Activated T-helper 2 cell treated with anti-CD3 and anti-CD28 coated beads, Interferon-gamma antibody, Interleukin-2, Interleukin-4, amounts not matched to agents 10 μg/mL and 5 μg/mL and 100 μg/mL, durations not matched to agents 14 hours and 24 hours and 36 hours (primary cell): ENCODE data around the gene ZNF814. TPM values are rescaled to one million over a fixed set of nuclear protein-coding genes. Genes with fewer than 3 reads are reported as not detected.
"Not testable (repeated sequence)": the region's sequence is repeated elsewhere in the genome, so short reads cannot be mapped to it uniquely, and the experiment has no call there.

ENCODE experiments used
- DNase-seq: peaks from one replicate; pipeline ENCODE4 v3.0.0; 2021; ENCODE audit warnings: low spot score
- H3K27ac Mint-ChIP-seq: one replicate; pipeline ENCODE4 v1.8.0; 2021; ENCODE audit warnings: mixed read lengths
- H3K27me3 Mint-ChIP-seq: one replicate; pipeline ENCODE4 v1.8.0; 2021; ENCODE audit warnings: low read depth, mixed read lengths
- H3K36me3 Mint-ChIP-seq: one replicate; pipeline ENCODE4 v1.8.0; 2021; ENCODE audit warnings: low read depth, mixed read lengths
- H3K4me1 Mint-ChIP-seq: one replicate; pipeline ENCODE4 v1.8.0; 2021; ENCODE audit warnings: low read depth, mixed read lengths
- H3K4me3 Mint-ChIP-seq: one replicate; pipeline ENCODE4 v1.8.0; 2021; ENCODE audit warnings: low read depth, mild to moderate bottlenecking, moderate library complexity, mixed read lengths
- H3K9me3 Mint-ChIP-seq: one replicate; pipeline ENCODE4 v1.8.0; 2021; ENCODE audit warnings: mixed read lengths
- intact Hi-C: fragments of 100-400 bp; cut with micrococcal nuclease; formaldehyde crosslinking; loops from one replicate; pipeline ENCODE4 v1.15.1; 2023
- total RNA-seq: library from RNA; stranded (reverse); gene quantifications from 2 replicates; pipeline ENCODE4 v1.2.3, GENCODE V29; 2022

Gene ZNF814
- total RNA-seq, 1 donor from 2014 or later: 12.3 TPM

GRCh38 chr19:57849666-57850473 lies 39.0 kb downstream of the ZNF814 start, which contains the start of gene ZNF587:
Gene ZNF587 (plus strand): TSS chr19:57849859. CDS start chr19:57850039, 180 bp downstream.
- Mint-ChIP-seq H3K27ac (peak within 1 kb of the TSS; percentile 91), H3K4me3 (peak within 1 kb of the TSS; percentile 92), H3K36me3 (peaks cover 68% of the 10 kb centered on the region), H3K9me3 (peaks cover 14% of the 10 kb centered on the region), H3K4me1 (peaks cover 19% of the 10 kb centered on the region)
- intact Hi-C loops: loop anchor here (5.0 to 10.0 kb wide), 2 partner anchors 38 to 65 kb away; partner anchors contain the start of genes ZNF417 and ZNF552
- peak; percentile 74 for DNase-seq
- not testable (repeated sequence) for H3K27me3 Mint-ChIP-seq

GRCh38 chr19:57849162-57849665 lies 39.6 kb downstream of the ZNF814 start:
- intact Hi-C loops: loop anchor here (5.0 kb wide), 1 partner anchor 37 kb away; the partner anchor contains the start of gene ZNF552
- Mint-ChIP-seq H3K36me3 (peaks cover 69% of the 10 kb centered on the region), H3K4me1 (peaks cover 19% of the 10 kb centered on the region), H3K4me3 (peak overlapping the region; percentile 92), H3K9me3 (peaks cover 14% of the 10 kb centered on the region)
- H3K27ac Mint-ChIP-seq, H3K27me3 Mint-ChIP-seq, DNase-seq: not testable (repeated sequence)

GRCh38 chr19:57847164-57847563 lies 41.7 kb downstream of the ZNF814 start:
- peaks cover 67% of the 10 kb centered on the region for H3K36me3 Mint-ChIP-seq
- H3K9me3 Mint-ChIP-seq, H3K4me3 Mint-ChIP-seq, DNase-seq, H3K27me3 Mint-ChIP-seq, H3K27ac Mint-ChIP-seq: not testable (repeated sequence)
- H3K4me1 Mint-ChIP-seq: peaks cover 19% of the 10 kb centered on the region
- intact Hi-C loops: loop anchor here (5.0 kb wide), 1 partner anchor 35 kb away; the partner anchor contains the start of gene ZNF552

DNA sequence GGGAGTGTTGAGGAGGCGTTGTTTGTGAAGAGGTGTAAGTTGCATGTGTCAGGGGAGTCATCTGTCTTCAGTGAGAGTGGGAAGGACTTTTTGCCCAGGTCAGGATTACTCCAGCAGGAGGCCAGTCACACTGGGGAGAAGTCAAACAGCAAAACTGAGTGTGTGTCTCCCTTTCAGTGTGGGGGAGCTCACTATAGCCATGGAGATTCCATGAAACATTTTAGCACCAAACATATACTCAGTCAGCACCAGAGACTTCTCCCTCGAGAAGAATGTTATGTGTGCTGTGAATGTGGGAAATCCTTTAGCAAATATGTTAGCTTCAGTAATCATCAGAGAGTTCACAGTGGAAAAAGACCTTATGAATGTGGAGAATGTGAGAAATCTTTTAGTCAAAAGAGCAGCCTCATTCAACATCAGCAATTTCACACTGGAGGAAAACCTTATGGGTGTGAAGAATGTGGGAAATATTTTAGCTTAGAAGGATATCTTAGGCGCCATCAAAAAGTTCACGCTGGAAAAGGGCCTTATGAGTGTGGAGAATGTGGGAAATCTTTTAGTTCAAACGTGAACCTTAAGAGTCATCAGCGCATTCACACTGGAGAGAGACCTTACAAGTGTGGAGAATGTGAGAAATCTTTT lies 47.6 kb downstream of the ZNF814 start:
- H3K4me3 Mint-ChIP-seq: no peak overlapping the region
- H3K36me3 Mint-ChIP-seq: peaks cover 75% of the 10 kb centered on the region
- no peak overlapping the region for H3K27ac Mint-ChIP-seq
- no peaks in the 10 kb centered on the region for H3K27me3 Mint-ChIP-seq
- H3K9me3 Mint-ChIP-seq: no peaks in the 10 kb centered on the region
- no peak for DNase-seq
- intact Hi-C loops: no loop called here
- H3K4me1 Mint-ChIP-seq: peaks cover 10% of the 10 kb centered on the region

DNA sequence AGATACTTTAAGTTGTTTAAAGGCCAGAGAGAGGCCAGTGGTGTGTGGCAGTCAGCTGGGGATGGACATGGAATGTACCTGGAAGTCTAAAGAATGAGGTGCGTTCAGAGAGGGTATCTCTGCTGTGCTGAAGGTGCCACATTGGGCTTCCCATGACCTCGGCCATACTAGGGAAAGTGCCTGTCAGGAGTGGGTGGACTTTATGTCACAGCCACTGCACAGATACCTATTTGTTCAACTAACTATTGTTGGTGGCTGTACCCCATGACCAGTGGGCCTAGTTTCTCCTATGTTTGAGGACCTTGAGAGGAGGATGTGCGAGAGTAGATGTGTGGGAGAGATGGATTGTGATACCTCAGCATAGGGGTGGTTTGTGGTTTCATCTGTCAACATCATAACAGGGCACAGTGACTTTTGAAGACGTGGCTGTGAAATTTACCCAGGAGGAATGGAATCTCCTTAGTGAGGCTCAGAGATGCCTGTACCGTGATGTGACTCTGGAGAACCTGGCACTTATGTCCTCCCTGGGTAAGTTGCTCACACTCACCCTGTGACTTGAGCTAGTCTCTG lies 50.1 kb downstream of the ZNF814 start:
- H3K9me3 Mint-ChIP-seq, H3K4me1 Mint-ChIP-seq, H3K27me3 Mint-ChIP-seq, DNase-seq, intact Hi-C loops, H3K4me3 Mint-ChIP-seq: not testable (repeated sequence)
- Mint-ChIP-seq H3K27ac (peak overlapping the region; percentile 67), H3K36me3 (peaks cover 58% of the 10 kb centered on the region)

DNA sequence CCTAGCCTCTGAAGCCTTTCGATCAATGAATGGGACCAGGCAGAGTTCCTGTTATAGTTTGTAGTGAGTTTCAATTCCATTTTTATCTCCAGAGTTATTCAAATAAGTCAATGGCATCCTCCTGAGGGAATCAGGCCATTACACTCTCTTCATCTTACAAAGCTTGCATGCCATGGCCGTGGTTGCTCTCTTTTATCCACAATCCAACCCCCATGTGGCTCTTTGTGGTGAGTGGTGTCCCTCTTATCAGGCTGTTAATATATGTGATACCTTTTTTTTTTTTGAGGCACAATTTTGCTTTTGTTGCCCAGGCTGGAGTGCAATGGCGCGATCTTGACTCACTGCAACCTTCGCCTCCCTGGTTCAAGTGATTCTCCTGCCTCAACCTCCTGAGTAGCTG lies 51.8 kb downstream of the ZNF814 start:
- H3K4me1 Mint-ChIP-seq, H3K27me3 Mint-ChIP-seq, H3K9me3 Mint-ChIP-seq, H3K27ac Mint-ChIP-seq, H3K4me3 Mint-ChIP-seq, intact Hi-C loops, DNase-seq: not testable (repeated sequence)
- H3K36me3 Mint-ChIP-seq: peaks cover 49% of the 10 kb centered on the region

DNA sequence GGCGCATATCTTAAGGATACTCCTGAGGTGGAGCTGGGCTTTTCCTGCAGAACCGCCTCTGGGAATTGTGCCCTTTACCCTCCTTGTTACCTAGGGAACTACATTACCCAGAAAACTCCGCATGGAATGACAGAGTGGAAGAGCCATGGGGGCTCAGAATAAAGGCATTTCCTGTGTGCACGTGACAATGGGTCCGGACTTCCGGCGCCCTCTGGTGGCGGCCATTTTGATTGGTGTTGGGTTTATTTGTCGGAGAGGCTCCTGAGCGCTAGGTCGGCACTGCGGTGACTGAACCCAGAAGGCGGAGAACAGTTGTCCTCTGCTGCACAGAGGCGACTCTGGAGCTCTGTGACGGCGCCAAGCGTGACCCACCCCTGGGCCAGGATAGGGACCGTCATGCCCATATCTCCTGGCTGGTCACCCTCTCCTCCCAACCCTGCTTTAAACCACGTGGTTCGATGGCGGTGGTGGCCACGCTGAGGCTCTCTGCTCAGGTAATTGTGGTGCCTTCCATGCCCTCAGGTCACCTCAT lies 58.7 kb downstream of the ZNF814 start, which contains the start of gene ZNF587B:
Gene ZNF587B, plus strand, starts transcription at position 229 of the 532 bp plus-strand sequence. Its CDS starts 230 bp downstream, at position 459.
- Mint-ChIP-seq H3K27me3 (no peaks in the 10 kb centered on the region), H3K36me3 (peaks cover 58% of the 10 kb centered on the region), H3K4me3 (no peak within 1 kb of the TSS), H3K27ac (no peak within 1 kb of the TSS), H3K9me3 (peaks cover 3% of the 10 kb centered on the region), H3K4me1 (peaks cover 4% of the 10 kb centered on the region)
- no peak for DNase-seq
- intact Hi-C loops: no loop called here

DNA sequence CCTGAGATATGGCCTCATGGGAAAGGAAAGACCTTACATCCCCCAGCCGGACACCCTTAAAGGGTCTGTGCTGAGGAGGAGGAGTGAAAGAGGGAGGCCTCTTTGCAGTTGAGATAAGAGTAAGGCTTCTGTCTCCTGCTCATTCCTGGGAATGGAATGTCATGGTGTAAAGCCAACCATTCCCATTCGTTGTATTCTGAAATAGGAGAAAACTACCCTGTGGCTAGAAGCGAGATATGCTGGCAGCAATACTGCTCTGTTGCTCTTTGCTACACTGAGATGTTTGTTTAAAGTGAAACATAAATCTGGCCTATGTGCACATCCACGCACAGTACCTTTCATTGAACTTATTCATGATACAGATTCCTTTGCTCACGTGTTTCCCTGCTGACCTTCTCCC lies 59.5 kb downstream of the ZNF814 start:
- Mint-ChIP-seq H3K36me3 (peaks cover 63% of the 10 kb centered on the region), H3K4me1 (peaks cover 5% of the 10 kb centered on the region), H3K4me3 (no peak overlapping the region), H3K9me3 (peaks cover 3% of the 10 kb centered on the region), H3K27ac (no peak overlapping the region), H3K27me3 (no peaks in the 10 kb centered on the region)
- intact Hi-C loops: no loop called here
- no peak for DNase-seq

DNA sequence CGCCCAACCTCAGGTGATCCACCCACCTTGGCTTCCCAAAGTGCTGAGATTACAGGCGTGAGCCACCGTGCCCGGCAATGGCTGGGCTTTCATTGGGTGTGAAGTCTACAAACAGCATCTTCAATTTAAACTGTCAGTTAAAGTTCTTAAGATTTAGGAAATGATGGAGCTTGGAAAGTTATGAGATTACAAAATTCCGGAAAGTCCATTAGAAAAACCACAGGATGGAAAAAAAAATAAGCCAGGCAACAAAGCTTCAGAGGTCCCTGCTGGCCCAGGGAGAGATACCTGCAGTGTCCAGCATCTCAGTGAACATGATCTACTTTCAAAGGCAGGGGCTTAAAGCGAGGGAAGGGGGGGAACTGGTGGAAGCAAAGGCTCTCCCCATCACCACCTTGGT lies 63.3 kb downstream of the ZNF814 start:
- Mint-ChIP-seq H3K27ac (no peak overlapping the region), H3K4me1 (peaks cover 23% of the 10 kb centered on the region), H3K9me3 (peaks cover 3% of the 10 kb centered on the region), H3K4me3 (no peak overlapping the region), H3K27me3 (no peaks in the 10 kb centered on the region), H3K36me3 (peaks cover 83% of the 10 kb centered on the region)
- intact Hi-C loops: no loop called here
- DNase-seq: no peak

DNA sequence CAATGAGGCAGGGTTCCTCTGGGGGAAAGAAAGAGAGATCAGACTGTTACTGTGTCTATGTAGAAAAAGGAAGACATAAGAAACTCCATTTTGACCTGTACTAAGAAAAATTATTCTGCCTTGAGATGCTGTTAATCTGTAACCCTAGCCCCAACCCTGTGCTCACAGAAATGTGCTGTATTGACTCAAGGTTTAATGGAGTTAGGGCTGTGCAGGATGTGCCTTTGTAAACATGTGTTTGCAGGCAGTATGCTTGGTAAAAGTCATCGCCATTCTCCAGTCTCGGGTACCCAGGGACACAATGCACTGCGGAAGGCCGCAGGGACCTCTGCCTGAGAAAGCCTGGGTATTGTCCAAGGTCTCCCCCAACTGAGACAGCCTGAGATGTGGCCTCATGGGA lies 65.2 kb downstream of the ZNF814 start:
- H3K27ac Mint-ChIP-seq, H3K27me3 Mint-ChIP-seq, H3K4me3 Mint-ChIP-seq, H3K9me3 Mint-ChIP-seq, intact Hi-C loops, DNase-seq: not testable (repeated sequence)
- H3K36me3 Mint-ChIP-seq: peaks cover 74% of the 10 kb centered on the region
- peaks cover 28% of the 10 kb centered on the region for H3K4me1 Mint-ChIP-seq

DNA sequence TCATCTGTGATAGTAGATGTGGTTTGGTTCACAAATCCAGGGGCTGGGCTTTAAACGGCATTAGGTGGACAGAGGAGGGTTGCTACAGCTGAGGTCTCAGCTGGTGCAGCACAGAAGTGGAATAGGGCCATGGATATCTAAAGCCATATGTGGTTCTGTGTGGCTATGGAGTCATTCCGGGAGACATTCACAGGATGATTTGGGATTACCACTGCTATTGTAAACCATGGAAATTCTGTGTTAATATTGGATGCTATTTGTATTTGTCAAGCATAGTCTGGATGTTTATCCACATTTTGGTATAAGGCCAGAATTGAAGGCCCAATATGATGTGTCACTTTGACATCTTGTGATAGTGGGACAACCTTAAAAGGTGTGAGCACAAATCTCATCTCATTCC lies 65.7 kb downstream of the ZNF814 start:
- H3K4me3 Mint-ChIP-seq: not testable (repeated sequence)

GRCh38 chr19:57821501-57821900 lies 67.3 kb downstream of the ZNF814 start:
- H3K36me3 Mint-ChIP-seq: peaks cover 64% of the 10 kb centered on the region
- DNase-seq, H3K27me3 Mint-ChIP-seq, intact Hi-C loops, H3K4me3 Mint-ChIP-seq, H3K27ac Mint-ChIP-seq, H3K9me3 Mint-ChIP-seq: not testable (repeated sequence)
- peaks cover 31% of the 10 kb centered on the region for H3K4me1 Mint-ChIP-seq

More for the DNA sequence above, 65.7 kb downstream of the ZNF814 start:
- H3K27me3 Mint-ChIP-seq, intact Hi-C loops, DNase-seq, H3K9me3 Mint-ChIP-seq, H3K27ac Mint-ChIP-seq: not testable (repeated sequence)
- Mint-ChIP-seq H3K4me1 (peaks cover 31% of the 10 kb centered on the region), H3K36me3 (peaks cover 74% of the 10 kb centered on the region)
